ENCODE results near the gene OSBPL9. TPM values are rescaled to one million over a fixed set of nuclear protein-coding genes. Genes with fewer than 3 reads are reported as not detected.
"Not testable (repeated sequence)": the region's sequence is repeated elsewhere in the genome, so short reads cannot be mapped to it uniquely, and the experiment has no call there.

The OSBPL9 gene
- total RNA-seq, 1 donor from 2014 or later: 78.7 TPM

DNA sequence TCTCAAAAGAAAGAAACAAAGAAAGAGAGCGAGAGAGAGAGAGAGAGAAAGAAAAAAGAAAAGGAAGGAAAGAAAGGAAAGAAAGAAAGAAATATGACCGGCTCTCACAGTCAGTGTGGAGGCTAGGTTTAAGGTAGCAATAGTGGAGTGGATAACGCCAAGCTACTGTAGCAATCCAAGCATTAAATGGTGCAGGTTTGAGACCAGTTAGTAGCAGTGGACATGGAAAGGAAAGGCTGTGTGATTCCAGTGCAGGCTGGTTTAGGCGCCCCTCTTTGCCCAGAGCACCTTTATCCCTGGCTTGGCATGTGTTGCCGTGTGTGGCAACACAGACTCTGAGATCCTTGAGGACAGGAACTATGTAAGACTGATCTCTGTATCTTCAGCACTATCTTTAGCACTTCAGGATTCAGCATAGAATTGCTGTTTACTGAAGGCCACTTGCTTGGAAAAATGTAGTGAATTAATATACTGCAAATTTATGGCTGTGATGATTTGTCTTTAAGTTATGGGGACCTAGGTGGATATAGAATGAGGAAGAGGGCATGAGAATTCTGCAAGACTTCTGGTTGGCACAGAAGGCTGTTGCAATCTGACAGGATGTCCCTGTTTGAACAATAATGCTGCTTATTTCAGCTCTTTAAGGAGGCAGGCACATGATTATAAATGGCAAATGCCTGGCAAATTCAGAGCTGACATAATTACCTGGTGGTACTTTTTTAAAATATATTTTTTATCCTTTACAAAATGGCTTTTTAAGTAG is 10.8 kb upstream of the OSBPL9 start:
- FAIRE-seq: no peak
- DNase-seq (ENCODE audit: low spot score in 2 of 2): no peak

DNA sequence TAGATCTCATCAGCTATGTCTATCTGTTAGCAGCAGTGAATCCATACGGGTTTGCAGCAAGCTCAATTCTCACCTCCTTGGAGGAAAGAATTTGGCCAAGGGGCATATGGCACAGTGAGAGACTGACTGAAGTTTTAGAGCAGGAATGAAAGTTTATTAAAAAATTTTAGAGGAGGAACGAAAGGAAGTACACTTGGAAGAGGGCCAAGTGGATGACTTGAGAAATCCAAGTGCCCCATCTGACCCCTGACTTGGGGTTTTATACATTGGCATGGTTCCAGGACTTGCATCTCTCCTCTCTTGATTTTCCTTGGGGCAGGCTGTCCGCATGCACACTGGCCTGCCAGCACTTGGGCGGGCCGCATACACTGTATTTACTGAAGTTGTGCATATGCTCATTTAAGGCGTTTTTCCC is 9.2 kb upstream of the OSBPL9 start:
- DNase-seq (ENCODE audit: low spot score in 2 of 2): no peak
- FAIRE-seq: no peak

DNA sequence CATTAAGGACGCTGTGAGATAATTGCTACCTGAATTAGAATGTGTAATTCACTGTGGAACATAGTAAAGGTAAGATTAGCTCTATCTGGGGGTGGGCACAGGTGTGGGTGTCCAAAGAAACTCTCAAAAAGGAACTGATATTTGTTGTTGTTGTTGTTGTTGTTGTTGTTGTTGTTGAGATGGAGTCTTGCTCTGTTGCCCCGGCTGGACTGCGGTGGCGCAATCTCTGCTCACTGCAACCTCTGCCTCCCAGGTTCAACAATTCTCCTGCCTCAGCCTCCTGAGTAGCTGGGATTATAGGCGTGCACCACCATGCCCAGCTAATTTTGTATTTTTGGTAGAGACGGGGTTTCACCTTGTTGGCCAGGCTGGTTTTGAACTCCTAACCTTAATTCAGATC is 6.8 kb upstream of the OSBPL9 start:
- not testable (repeated sequence) for DNase-seq (ENCODE audit: low spot score in 2 of 2); FAIRE-seq

DNA sequence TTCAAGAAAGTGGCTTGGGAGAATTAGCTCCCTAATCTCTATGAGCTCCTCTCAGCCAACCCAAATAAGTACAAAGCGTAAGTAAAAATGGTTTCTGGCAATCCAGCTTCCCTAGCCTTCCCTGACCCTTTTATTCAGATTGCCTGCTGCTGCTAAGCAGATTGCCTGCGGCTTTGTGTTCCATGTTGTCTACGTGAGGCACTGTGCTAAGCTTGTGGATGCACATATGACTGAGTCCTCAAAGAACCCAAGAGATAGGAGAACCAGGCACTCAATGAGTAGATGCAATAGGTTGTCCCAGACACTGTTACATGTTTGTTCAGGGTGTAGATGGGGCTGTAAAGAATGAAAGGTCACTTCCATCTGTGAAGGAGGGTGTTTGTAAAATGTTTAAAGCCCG is 6.3 kb upstream of the OSBPL9 start:
- FAIRE-seq (no peak), DNase-seq (ENCODE audit: low spot score in 2 of 2) (no peak)

DNA sequence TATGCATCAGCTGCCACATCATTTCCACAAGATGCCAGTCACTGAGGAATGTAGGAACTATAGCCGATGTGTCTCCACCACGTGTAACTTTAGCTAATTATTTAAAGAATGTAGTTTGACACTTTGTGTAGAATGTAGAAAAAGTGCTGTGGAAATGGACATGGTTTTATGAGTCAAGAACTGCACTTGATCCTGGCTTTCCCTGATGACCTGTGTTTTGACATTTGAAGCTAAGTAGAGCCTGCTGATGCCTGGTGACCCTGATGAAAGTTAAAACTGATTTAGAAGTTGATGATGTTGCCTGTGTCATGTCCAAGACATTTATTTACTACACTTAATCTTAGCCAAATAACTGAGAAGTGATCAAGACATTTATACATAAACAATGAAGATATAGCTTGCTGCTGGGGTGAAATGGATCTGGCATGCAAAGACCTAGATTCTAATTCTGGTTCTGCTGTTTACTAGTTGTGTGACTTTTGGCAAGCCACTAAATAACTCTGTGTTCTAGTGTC is 4.4 kb upstream of the OSBPL9 start:
- FAIRE-seq: no peak

DNA sequence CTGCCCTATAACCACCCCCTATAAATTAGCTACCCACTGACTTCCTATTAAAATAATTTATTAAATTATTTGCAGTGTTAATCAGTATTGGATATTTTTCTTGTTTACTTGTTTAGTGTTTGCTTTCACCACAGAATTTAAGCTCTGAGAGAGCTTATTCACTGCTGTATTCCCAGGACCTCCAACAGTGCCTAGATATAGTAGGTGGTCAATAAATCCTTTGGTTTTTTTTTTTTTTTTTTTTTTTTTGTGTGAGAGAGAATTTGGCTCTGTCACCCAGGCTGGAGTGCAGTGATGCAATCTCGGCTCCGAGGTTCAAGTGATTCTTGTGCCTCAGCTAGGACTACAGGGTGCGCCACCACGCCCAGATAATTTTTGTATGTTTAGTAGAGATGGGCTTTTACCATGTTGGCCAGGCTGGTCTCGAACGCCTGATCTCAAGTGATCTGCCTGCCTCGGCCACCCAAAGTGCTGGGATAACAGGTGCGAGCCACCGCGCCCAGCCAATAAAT is 1.1 kb upstream of the OSBPL9 start:
- FAIRE-seq: no peak
- DNase-seq (ENCODE audit: low spot score in 2 of 2): no peak

More for the DNA sequence above, 4.4 kb upstream of the OSBPL9 start:
- DNase-seq (ENCODE audit: low spot score in 2 of 2): no peak

DNA sequence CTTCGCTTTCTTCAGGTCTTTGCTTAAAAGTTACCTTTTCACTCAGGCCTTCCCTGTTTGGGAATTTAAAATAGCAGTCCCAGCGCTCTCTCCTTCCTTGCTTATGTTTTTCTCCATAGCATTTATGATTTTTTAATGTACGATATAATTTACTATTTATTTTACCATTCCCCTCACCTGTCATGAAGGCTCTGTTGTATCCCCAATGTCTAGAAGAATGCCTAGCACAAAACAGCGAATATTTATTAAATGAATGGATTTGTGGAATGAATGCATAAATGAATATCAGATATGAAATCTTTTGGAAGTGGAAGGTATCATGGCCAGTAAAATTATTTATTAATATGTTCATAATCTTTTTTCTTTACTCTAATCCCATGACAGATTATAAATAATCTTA is 402 bp upstream of the OSBPL9 start:
- DNase-seq (ENCODE audit: low spot score in 2 of 2) (no peak), FAIRE-seq (no peak)

DNA sequence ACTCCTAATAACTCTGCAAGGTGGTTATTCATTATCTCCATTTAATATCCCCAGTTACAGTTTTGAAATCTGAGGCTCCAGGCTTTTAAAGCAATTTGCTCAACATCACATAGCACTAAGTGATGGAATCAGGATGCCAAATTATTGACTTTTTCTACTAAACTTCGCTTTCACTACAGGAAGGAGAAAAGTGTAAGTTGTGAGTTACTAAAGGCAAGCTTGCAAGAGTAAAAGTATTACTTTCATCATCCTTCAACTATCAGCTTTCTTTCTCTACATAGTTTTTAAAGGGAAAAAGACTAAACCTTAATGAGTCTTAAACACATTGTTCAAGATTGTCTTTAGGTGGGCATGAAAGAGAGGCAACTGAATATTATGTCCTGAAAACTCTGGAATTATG is 1.8 kb downstream of the OSBPL9 start:
- FAIRE-seq (no peak), DNase-seq (ENCODE audit: low spot score in 2 of 2) (no peak)

DNA sequence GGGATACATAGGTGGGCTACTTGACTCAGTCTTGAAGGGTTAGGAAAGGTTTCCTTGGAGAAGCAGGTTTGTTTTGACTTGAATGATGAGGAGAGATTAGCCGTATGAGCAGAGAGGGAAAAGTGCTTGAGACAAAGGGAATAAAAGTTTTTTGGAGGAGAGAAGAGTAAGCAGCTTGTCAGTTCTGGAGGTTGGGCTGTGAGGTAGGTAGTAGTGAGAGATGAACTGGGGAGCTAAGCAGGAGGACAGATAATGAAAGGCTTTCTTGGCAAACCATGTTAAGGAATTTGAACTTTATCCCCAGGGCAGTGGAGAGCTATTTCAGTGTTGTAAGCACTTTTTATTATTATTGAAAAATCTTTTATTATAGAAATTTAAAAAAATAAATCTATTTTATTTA is 3.6 kb downstream of the OSBPL9 start:
- FAIRE-seq (no peak), DNase-seq (ENCODE audit: low spot score in 2 of 2) (no peak)

DNA sequence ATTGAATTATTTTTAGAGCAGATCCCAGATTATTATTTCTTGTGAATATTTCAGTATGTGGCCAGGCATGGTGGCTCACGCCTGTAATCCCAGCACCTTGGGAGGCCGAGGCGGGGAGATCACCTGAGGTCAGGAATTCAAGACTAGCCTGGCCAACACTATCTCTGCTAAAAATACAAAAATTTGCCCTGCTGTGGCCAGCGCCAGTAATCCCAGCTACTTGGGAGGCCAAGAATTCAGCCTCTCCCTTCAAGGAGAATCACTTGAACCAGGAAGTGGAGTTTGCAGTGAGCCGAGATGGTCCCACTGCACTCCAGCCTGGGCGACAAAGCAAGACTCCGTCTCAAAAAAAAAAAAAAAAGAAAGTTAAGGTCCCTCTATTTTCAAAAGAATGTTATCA is 4.3 kb downstream of the OSBPL9 start:
- DNase-seq (ENCODE audit: low spot score in 2 of 2) (no peak), FAIRE-seq (no peak)

DNA sequence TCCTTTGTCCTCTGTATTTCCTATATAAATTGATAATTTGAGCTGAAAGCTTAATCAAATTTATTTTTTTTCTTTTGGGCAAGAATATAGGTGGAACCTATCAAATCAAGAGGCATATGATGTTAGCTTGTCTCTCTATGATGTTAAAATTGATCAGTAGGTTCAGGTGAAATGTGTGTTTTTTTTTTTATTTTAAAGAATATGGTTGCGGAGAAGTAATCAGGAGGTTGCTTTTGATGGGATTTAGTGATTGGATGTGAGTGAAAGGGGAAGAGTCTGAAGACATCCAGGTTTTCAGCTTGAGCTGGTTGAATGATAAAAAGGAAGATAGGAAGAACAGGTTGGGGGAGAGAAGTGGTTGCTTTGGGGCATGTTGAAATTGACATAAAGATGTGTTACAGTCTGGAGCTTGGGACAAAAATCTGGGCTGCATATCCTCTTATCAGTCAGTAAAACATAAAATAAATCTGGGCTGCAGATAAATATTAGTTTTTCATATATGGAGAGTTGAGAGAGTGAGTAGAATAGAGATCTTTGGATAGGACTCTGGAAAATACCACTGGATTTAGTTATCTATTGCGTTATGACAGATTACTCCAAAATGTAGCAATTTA is 5.1 kb downstream of the OSBPL9 start:
- FAIRE-seq (no peak), DNase-seq (ENCODE audit: low spot score in 2 of 2) (no peak)

DNA sequence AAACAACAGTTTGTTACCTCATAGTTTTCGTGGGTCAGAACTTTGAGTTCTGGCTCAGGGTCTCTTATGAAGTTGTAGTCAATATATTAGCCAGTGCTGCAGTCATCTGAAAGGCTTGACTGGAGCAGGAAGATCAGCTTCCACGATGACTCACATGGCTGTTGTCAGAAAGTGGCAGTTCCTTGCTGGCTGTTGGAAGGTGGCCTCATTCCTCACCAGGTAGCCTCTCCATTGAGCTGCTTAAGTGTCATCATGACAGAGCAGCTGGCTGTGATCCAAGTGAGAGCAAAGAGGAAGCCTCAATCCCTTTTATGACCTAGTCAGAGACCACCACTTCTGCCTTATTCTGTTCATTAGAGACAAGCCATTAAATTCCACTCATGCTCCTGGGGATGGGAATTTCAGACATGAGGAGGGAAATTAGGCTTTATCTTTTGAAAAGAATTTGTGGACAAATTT is 5.6 kb downstream of the OSBPL9 start:
- no peak for FAIRE-seq

DNA sequence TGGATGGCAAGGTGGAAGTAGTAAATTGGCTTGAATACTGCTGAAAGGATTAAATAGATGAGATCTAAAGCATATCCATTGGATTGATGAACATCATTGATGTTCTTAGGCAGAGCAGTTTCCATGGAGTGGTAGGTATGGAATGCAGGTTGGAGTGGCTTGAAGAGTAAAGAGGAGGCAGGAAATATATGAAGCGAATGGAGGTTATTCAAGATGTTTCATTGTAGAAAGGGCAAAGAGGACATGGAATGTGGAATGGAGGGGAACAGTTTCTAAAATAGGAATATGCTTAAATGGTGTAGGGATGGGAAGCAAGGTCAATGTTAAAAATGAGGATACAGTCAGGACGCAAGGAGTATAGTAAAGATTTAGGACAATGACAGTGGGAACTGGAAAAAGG is 6.1 kb downstream of the OSBPL9 start:
- no peak for DNase-seq (ENCODE audit: low spot score in 2 of 2)
- no peak for FAIRE-seq

More for the DNA sequence above, 5.6 kb downstream of the OSBPL9 start:
- DNase-seq (ENCODE audit: low spot score in 2 of 2): no peak

DNA sequence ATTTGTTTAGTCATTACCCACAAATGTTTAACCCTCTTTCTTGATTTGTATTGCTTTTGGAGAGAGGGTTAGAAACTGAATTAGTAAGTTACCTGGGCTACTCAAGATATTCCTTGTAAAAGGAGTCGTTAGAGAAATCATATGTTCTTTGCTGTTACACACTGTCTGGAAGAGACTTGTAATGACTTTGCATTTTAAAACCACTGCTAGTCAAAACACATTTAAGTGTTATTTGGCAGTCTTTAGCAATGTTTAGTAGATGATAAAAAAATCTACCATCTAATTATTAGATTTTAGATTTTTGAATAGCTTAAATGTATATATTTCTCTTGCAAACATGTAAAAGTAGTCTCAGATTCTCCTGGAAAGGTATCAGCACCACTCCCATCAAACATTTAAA is 6.6 kb downstream of the OSBPL9 start:
- FAIRE-seq: no peak
- no peak for DNase-seq (ENCODE audit: low spot score in 2 of 2)

DNA sequence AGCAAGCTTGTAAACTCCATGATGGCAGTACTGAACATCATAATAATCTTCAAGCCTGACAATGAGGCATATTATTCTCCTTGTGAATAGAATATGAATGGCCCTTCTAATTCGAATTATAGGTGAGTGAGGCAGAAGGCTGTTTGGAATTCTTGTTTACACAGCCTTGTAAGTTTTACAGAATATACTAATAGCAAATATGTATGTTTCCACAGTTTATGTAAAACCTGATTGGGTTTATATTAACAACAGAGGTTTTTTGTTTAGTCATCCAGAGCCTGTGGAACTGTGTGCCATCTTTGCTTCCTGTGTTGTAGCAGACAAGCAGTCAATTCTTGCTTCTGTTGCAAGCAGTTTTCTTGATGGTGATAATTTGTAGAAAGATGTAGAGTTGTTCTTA is 8.0 kb downstream of the OSBPL9 start:
- no peak for FAIRE-seq
- DNase-seq (ENCODE audit: low spot score in 2 of 2): no peak

DNA sequence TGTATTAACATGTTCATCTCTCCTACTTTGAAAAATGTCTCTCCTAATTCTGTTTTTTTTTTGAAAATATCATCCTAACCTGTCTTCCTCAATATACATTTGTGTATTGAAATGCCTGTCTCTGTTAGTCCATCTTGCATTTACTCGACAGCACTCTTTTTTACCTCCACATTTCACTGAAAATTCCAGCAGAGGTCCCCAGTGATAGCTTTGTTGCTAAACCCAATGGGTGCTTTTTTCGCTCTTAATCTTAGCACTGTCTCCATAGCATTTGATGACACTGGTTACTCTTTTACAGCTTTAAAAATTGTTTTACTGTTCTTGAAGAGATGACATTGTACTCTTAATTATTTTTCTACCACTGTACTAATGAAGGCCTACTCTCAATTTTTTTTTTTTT is 10.8 kb downstream of the OSBPL9 start:
- FAIRE-seq (no peak), DNase-seq (ENCODE audit: low spot score in 2 of 2) (no peak)

DNA sequence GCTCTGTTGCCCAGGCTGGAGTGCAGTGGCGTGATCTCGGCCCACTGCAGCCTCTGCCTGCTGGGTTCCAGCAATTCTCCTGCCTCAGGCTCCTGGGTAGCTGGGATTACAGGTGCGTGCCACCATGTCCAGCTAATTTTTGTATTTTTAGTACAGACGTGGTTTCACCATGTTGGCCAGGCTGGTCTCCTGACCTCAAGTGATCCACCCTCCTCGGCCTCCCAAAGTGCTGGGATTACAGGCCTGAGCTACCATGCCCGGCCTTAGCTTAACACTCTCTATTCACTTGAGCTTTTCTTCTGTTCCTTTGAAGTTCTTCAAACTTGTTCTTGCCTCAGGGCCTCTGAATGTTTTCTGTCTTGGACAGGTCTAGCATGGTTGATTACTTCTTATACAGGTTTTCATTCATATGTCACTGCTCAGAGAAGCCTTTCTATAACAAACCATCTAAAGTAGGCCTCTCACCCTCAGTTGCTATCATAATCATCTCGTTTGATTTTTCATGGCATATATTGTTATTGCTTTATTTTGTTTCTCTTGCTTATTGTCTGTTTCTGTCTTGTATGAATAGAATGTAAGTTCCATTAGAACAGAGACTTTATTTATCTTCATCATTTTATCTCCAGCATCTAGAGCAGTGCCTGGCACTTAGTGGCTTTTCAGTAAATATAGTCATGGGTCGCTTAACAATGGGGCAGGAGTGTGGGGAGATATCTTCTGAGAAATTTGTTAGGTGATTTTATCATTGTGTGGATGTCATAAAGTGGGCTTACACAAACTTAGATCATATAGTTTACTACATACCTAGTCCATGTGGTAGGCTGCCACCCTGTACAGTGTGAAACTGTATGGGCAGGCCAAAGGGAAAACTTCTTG is 12.1 kb downstream of the OSBPL9 start:
- no peak for DNase-seq (ENCODE audit: low spot score in 2 of 2)
- FAIRE-seq: no peak

DNA sequence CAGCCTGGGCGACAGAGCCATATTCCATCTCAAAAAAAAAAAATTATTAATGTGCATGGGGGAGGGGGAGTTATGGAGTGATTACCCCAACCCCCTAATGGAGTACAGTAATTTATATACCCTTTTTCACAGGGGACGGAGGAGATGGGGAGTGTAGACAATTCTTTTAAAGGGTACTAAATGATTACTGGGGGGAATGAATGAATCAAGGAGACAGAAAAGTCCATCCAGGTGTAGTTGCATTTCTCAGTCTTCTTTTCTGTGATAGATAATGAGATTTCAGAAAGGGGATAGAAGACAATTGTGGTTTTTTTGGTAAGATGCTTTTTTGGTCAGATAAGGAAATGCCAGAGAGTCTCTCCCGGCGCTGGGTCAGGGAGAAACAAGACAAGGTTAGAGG is 13.0 kb downstream of the OSBPL9 start:
- no peak for FAIRE-seq
- no peak for DNase-seq (ENCODE audit: low spot score in 2 of 2)

DNA sequence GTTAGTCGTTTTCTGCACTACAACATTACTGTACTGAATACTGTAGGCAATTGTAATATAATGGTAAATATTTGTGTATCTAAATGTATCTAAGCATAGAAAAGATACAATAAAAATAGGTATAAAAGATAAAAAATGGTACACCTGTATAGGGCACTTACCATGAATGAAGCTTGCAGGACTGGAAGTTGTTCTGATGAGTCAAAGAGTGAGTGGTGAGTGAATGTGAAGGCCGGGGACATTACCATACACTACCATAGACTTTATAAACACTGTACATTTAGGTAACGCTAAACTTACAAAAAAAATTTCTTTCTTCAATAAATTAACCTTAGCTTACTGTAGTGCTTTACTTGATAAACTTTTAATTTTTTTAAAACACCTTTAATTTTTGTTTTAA is 13.5 kb downstream of the OSBPL9 start:
- no peak for FAIRE-seq
- DNase-seq (ENCODE audit: low spot score in 2 of 2): no peak

DNA sequence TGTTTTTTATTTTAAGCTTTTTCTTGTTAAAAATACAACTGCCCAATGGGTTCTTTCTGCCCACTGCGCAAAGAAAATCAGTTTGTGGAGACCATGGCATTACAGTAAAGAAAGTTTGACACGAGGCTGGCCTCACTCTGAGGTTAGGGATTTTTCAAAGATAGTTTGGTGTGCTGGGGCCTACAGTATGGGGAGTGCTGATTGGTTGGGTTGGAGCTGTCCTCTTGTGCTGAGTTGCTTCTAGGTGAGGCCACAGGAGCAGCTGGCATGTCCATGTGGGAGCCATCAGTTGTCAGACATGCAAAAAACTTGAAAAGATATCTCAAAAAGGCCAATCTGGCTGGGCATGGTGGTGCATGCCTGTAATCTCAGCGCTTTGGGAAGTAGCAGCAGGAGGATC is 14.0 kb downstream of the OSBPL9 start:
- no peak for FAIRE-seq

DNA sequence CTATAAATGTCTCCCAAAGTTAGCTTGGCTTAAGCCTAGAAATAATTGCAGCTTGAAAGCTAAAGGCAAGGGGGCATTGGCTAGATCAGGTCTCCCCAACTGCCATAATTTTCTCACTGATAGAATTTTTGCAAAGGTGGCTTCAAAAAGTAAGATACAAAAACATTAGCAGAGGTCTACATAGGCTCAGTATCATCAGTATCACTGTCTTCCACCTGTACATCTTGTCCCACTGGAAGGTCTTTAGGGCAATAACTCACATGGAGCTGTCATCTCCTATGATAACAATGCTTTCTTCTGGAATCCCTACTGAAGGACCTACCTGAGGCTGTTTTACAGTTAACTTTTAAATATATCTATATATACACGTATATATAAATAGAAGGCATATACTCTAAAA is 14.9 kb downstream of the OSBPL9 start:
- no peak for FAIRE-seq

More for the DNA sequence above, 14.0 kb downstream of the OSBPL9 start:
- no peak for DNase-seq (ENCODE audit: low spot score in 2 of 2)

More for the DNA sequence above, 14.9 kb downstream of the OSBPL9 start:
- DNase-seq (ENCODE audit: low spot score in 2 of 2): no peak
